ENCODE data around the gene LCN10.
A peak's percentile ranks its signal among the peaks of the same experiment; 100 is the strongest.
"Not testable (repeated sequence)": the region's sequence is repeated elsewhere in the genome, so short reads cannot be mapped to it uniquely, and the experiment has no call there.

The LCN10 gene

GRCh38 chr9:136705564-136705963 is 37.2 kb downstream of the LCN10 start:
- Histone ChIP-seq H3K4me3 (ENCODE audit: low read depth, low read length) (no peak overlapping the region), H3K36me3 (ENCODE audit: control insufficient read depth, insufficient read depth, low read length) (no peaks in the 10 kb centered on the region), H3K4me1 (ENCODE audit: control insufficient read depth, insufficient read depth, low read length) (peaks cover 3% of the 10 kb centered on the region; the same call in 1 of the 2 replicates), H3K9ac (ENCODE audit: low read depth, low read length) (no peak overlapping the region), H3K27me3 (ENCODE audit: control insufficient read depth, insufficient read depth, low read length) (0 out of 2 replicates have a peak, but pooled peaks cover 2% of the 10 kb centered on the region), H3K9me3 (ENCODE audit: control insufficient read depth, insufficient read depth, low read length) (no peaks in the 10 kb centered on the region), H3K27ac (ENCODE audit: low read depth, low read length) (no peak overlapping the region)

GRCh38 chr9:136704741-136705140 is 38.0 kb downstream of the LCN10 start:
- not testable (repeated sequence) for H3K9me3 ChIP-seq (ENCODE audit: control insufficient read depth, insufficient read depth, low read length); H3K9ac ChIP-seq (ENCODE audit: low read depth, low read length); H3K27me3 ChIP-seq (ENCODE audit: control insufficient read depth, insufficient read depth, low read length); H3K27ac ChIP-seq (ENCODE audit: low read depth, low read length); H3K4me1 ChIP-seq (ENCODE audit: control insufficient read depth, insufficient read depth, low read length); H3K36me3 ChIP-seq (ENCODE audit: control insufficient read depth, insufficient read depth, low read length); H3K4me3 ChIP-seq (ENCODE audit: low read depth, low read length)

- Histone ChIP-seq H3K4me3 (ENCODE audit: low read depth, low read length) (no peak overlapping the region), H3K27me3 (ENCODE audit: control insufficient read depth, insufficient read depth, low read length) (no peaks in the 10 kb centered on the region), H3K36me3 (ENCODE audit: control insufficient read depth, insufficient read depth, low read length) (no peaks in the 10 kb centered on the region), H3K9me3 (ENCODE audit: control insufficient read depth, insufficient read depth, low read length) (no peaks in the 10 kb centered on the region), H3K27ac (ENCODE audit: low read depth, low read length) (no peak overlapping the region), H3K9ac (ENCODE audit: low read depth, low read length) (no peak overlapping the region), H3K4me1 (ENCODE audit: control insufficient read depth, insufficient read depth, low read length) (peaks cover 3% of the 10 kb centered on the region; the same call in 1 of the 2 replicates)
Measured at GRCh38 chr9:136703276-136703860, 39.4 kb downstream of the LCN10 start.

- Histone ChIP-seq H3K36me3 (ENCODE audit: control insufficient read depth, insufficient read depth, low read length) (no peaks in the 10 kb centered on the region), H3K27me3 (ENCODE audit: control insufficient read depth, insufficient read depth, low read length) (no peaks in the 10 kb centered on the region), H3K4me1 (ENCODE audit: control insufficient read depth, insufficient read depth, low read length) (peaks cover 3% of the 10 kb centered on the region; the same call in 1 of the 2 replicates), H3K9me3 (ENCODE audit: control insufficient read depth, insufficient read depth, low read length) (no peaks in the 10 kb centered on the region), H3K4me3 (ENCODE audit: low read depth, low read length) (no peak overlapping the region), H3K27ac (ENCODE audit: low read depth, low read length) (no peak overlapping the region), H3K9ac (ENCODE audit: low read depth, low read length) (no peak overlapping the region)
Measured at GRCh38 chr9:136701668-136702053, 41.1 kb downstream of the LCN10 start.

GRCh38 chr9:136700959-136701667 is 41.6 kb downstream of the LCN10 start:
- no peaks in the 10 kb centered on the region for H3K36me3 ChIP-seq (ENCODE audit: control insufficient read depth, insufficient read depth, low read length)
- no peak overlapping the region for H3K9ac ChIP-seq (ENCODE audit: low read depth, low read length)
- H3K27ac ChIP-seq (ENCODE audit: low read depth, low read length) = no peak overlapping the region
- H3K4me1 ChIP-seq (ENCODE audit: control insufficient read depth, insufficient read depth, low read length) = peaks cover 3% of the 10 kb centered on the region; the same call in 1 of the 2 replicates
- no peak overlapping the region for H3K4me3 ChIP-seq (ENCODE audit: low read depth, low read length)
- H3K27me3 ChIP-seq (ENCODE audit: control insufficient read depth, insufficient read depth, low read length) = no peaks in the 10 kb centered on the region
- H3K9me3 ChIP-seq (ENCODE audit: control insufficient read depth, insufficient read depth, low read length) = no peaks in the 10 kb centered on the region

GRCh38 chr9:136700304-136700703 is 42.4 kb downstream of the LCN10 start:
- H3K36me3 ChIP-seq (ENCODE audit: control insufficient read depth, insufficient read depth, low read length) = no peaks in the 10 kb centered on the region
- no peak overlapping the region for H3K4me3 ChIP-seq (ENCODE audit: low read depth, low read length)
- H3K27me3 ChIP-seq (ENCODE audit: control insufficient read depth, insufficient read depth, low read length) = no peaks in the 10 kb centered on the region
- H3K9ac ChIP-seq (ENCODE audit: low read depth, low read length) = no peak overlapping the region
- H3K9me3 ChIP-seq (ENCODE audit: control insufficient read depth, insufficient read depth, low read length) = no peaks in the 10 kb centered on the region
- H3K4me1 ChIP-seq (ENCODE audit: control insufficient read depth, insufficient read depth, low read length) = peaks cover 3% of the 10 kb centered on the region; the same call in 1 of the 2 replicates
- H3K27ac ChIP-seq (ENCODE audit: low read depth, low read length) = no peak overlapping the region

GRCh38 chr9:136698635-136699246 is 44.0 kb downstream of the LCN10 start:
- Histone ChIP-seq H3K36me3 (ENCODE audit: control insufficient read depth, insufficient read depth, low read length) (no peaks in the 10 kb centered on the region), H3K4me1 (ENCODE audit: control insufficient read depth, insufficient read depth, low read length) (peaks cover 3% of the 10 kb centered on the region; the same call in 1 of the 2 replicates), H3K27me3 (ENCODE audit: control insufficient read depth, insufficient read depth, low read length) (no peaks in the 10 kb centered on the region), H3K27ac (ENCODE audit: low read depth, low read length) (peak overlapping the region; percentile 40), H3K9ac (ENCODE audit: low read depth, low read length) (no peak overlapping the region), H3K9me3 (ENCODE audit: control insufficient read depth, insufficient read depth, low read length) (no peaks in the 10 kb centered on the region), H3K4me3 (ENCODE audit: low read depth, low read length) (no peak overlapping the region)

GRCh38 chr9:136697821-136698526 is 44.8 kb downstream of the LCN10 start:
- Histone ChIP-seq H3K9me3 (ENCODE audit: control insufficient read depth, insufficient read depth, low read length) (no peaks in the 10 kb centered on the region), H3K36me3 (ENCODE audit: control insufficient read depth, insufficient read depth, low read length) (no peaks in the 10 kb centered on the region), H3K4me3 (ENCODE audit: low read depth, low read length) (no peak overlapping the region), H3K27me3 (ENCODE audit: control insufficient read depth, insufficient read depth, low read length) (no peaks in the 10 kb centered on the region), H3K27ac (ENCODE audit: low read depth, low read length) (no peak overlapping the region), H3K4me1 (ENCODE audit: control insufficient read depth, insufficient read depth, low read length) (peaks cover 3% of the 10 kb centered on the region; the same call in 1 of the 2 replicates), H3K9ac (ENCODE audit: low read depth, low read length) (no peak overlapping the region)

GRCh38 chr9:136697146-136697820 is 45.5 kb downstream of the LCN10 start:
- Histone ChIP-seq H3K4me1 (ENCODE audit: control insufficient read depth, insufficient read depth, low read length) (peaks cover 3% of the 10 kb centered on the region; the same call in 1 of the 2 replicates), H3K27ac (ENCODE audit: low read depth, low read length) (no peak overlapping the region), H3K9me3 (ENCODE audit: control insufficient read depth, insufficient read depth, low read length) (no peaks in the 10 kb centered on the region), H3K36me3 (ENCODE audit: control insufficient read depth, insufficient read depth, low read length) (no peaks in the 10 kb centered on the region), H3K9ac (ENCODE audit: low read depth, low read length) (no peak overlapping the region), H3K27me3 (ENCODE audit: control insufficient read depth, insufficient read depth, low read length) (no peaks in the 10 kb centered on the region), H3K4me3 (ENCODE audit: low read depth, low read length) (no peak overlapping the region)

GRCh38 chr9:136696502-136696901 is 46.2 kb downstream of the LCN10 start:
- Histone ChIP-seq H3K4me3 (ENCODE audit: low read depth, low read length) (no peak overlapping the region), H3K27ac (ENCODE audit: low read depth, low read length) (no peak overlapping the region), H3K9ac (ENCODE audit: low read depth, low read length) (no peak overlapping the region), H3K27me3 (ENCODE audit: control insufficient read depth, insufficient read depth, low read length) (no peaks in the 10 kb centered on the region), H3K4me1 (ENCODE audit: control insufficient read depth, insufficient read depth, low read length) (peaks cover 6% of the 10 kb centered on the region; the same call in 1 of the 2 replicates), H3K9me3 (ENCODE audit: control insufficient read depth, insufficient read depth, low read length) (no peaks in the 10 kb centered on the region), H3K36me3 (ENCODE audit: control insufficient read depth, insufficient read depth, low read length) (no peaks in the 10 kb centered on the region)

All from HUES48 (cell line).